SU-DHL-6 (cell line): ENCODE data around the gene EXOC6B.

Experiments
- H2AFZ ChIP-seq: fragments of 200-600 bp; sonication (generic); 2 replicates; pipeline ENCODE4 v1.6.1; 2014; ENCODE audit warnings: low read depth, mild to moderate bottlenecking, moderate library complexity, mixed read lengths, antibody characterized with exemption, low read length; ENCODE audit not compliant: severe bottlenecking
- H3F3A ChIP-seq: fragments of 200-600 bp; shearing (Covaris generic); 2 replicates; pipeline ENCODE4 v1.6.0; 2016; ENCODE audit warnings: antibody characterized with exemption, mild to moderate bottlenecking; ENCODE audit not compliant: insufficient read depth
- H3K27ac ChIP-seq: fragments of 200-600 bp; sonication (generic); 2 replicates; pipeline ENCODE4 v1.5.1; 2016; ENCODE audit warnings: low read depth, mild to moderate bottlenecking, low read length, moderate library complexity, mixed read lengths
- H3K27me3 ChIP-seq: fragments of 200-600 bp; sonication (generic), shearing (Covaris generic); 2 replicates; pipeline ENCODE4 v1.6.0; 2014; ENCODE audit warnings: mild to moderate bottlenecking, low read length
- H3K36me3 ChIP-seq: fragments of 200-600 bp; sonication (generic); 2 replicates; pipeline ENCODE4 v1.6.1; 2014; ENCODE audit warnings: mild to moderate bottlenecking, low read length, mixed read lengths
- H3K4me2 ChIP-seq: fragments of 300-600, 200-600 bp; shearing (Covaris generic), sonication (generic); 2 replicates; pipeline ENCODE4 v1.6.0; 2014; ENCODE audit warnings: low read length, low read depth, mild to moderate bottlenecking; ENCODE audit not compliant: poor library complexity, severe bottlenecking
- H3K4me3 ChIP-seq: fragments of 200-600 bp; sonication (generic); 2 replicates; pipeline ENCODE4 v1.5.1; 2014; ENCODE audit warnings: antibody characterized with exemption, low read length, mild to moderate bottlenecking, mixed read lengths; ENCODE audit not compliant: insufficient read depth, poor library complexity, severe bottlenecking
- H3K79me2 ChIP-seq: fragments of 200-600 bp; sonication (generic); 2 replicates; pipeline ENCODE4 v1.6.1; 2014; ENCODE audit warnings: mild to moderate bottlenecking, low read length, moderate library complexity; ENCODE audit not compliant: insufficient read depth
- H3K9ac ChIP-seq: fragments of 200-600 bp; sonication (generic); 2 replicates; pipeline ENCODE4 v1.7.0; 2014; ENCODE audit warnings: mild to moderate bottlenecking, low read length
- H3K9me2 ChIP-seq: fragments of 200-600 bp; sonication (generic); replicated peaks from 2 replicates; pipeline ENCODE4 v1.6.1; 2014; ENCODE audit warnings: low read length; ENCODE audit not compliant: insufficient read depth
- H3K9me3 ChIP-seq: fragments of 200-600 bp; sonication (generic); 2 replicates; pipeline ENCODE4 v1.6.1; 2014; ENCODE audit warnings: low read length, mixed read lengths; ENCODE audit not compliant: insufficient read depth
- H4K20me1 ChIP-seq: fragments of 200-600 bp; sonication (generic); 2 replicates; pipeline ENCODE4 v1.6.1; 2014; ENCODE audit warnings: low read depth, mild to moderate bottlenecking, antibody characterized with exemption, low read length, moderate library complexity, mixed read lengths
- EZH2phosphoT487 ChIP-seq: fragments of 200-600 bp; sonication (generic), shearing (Covaris generic); conservative IDR thresholded peaks from 2 replicates; pipeline ENCODE4 v1.6.1; 2018; ENCODE audit warnings: mild to moderate bottlenecking, antibody characterized with exemption, low read length, moderate library complexity, mixed read lengths
- TF ChIP-seq, protein P1 (sequence below): fragments of 200-600 bp; sonication (generic); IDR thresholded peaks from one replicate; pipeline ENCODE4 v1.5.1; 2017; ENCODE audit warnings: antibody characterized with exemption, mild to moderate bottlenecking, low read length, moderate library complexity; ENCODE audit not compliant: insufficient read depth, poor library complexity, severe bottlenecking

EXOC6B gene

DNA sequence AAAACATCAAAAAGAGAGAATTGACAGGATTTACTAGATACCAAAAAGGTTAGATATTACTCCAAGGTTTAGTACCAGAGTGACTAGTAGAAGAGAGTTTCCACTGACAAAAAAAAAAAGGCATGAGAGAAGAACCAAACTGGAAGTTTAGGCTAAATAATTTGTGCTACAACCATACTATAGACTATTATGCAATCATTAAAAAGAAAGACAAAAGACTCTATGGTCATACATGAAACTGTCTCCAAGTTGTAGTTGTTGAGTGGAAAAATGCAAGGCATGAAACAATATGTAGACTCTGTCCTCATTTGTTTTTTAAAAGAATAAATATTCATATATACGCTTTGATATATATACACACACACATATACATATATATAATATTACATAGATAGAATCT lies 1.7 kb upstream of the EXOC6B start:
- Histone ChIP-seq H3K9me3 (no peaks in the 10 kb centered on the region), H4K20me1 (no peaks in the 10 kb centered on the region), H3K27ac (no peak overlapping the region), H3K9ac (no peak overlapping the region), H3K4me3 (no peak overlapping the region), H3K9me2 (no peaks in the 10 kb centered on the region), H3K36me3 (no peaks in the 10 kb centered on the region), H3K4me2 (no peak overlapping the region), H2AFZ (no peak overlapping the region), H3K27me3 (no peaks in the 10 kb centered on the region), H3F3A (no peaks in the 10 kb centered on the region), H3K79me2 (no peaks in the 10 kb centered on the region)
- TF ChIP-seq EZH2phosphoT487 = no peak
- TF ChIP-seq, protein P1, sequence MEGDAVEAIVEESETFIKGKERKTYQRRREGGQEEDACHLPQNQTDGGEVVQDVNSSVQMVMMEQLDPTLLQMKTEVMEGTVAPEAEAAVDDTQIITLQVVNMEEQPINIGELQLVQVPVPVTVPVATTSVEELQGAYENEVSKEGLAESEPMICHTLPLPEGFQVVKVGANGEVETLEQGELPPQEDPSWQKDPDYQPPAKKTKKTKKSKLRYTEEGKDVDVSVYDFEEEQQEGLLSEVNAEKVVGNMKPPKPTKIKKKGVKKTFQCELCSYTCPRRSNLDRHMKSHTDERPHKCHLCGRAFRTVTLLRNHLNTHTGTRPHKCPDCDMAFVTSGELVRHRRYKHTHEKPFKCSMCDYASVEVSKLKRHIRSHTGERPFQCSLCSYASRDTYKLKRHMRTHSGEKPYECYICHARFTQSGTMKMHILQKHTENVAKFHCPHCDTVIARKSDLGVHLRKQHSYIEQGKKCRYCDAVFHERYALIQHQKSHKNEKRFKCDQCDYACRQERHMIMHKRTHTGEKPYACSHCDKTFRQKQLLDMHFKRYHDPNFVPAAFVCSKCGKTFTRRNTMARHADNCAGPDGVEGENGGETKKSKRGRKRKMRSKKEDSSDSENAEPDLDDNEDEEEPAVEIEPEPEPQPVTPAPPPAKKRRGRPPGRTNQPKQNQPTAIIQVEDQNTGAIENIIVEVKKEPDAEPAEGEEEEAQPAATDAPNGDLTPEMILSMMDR = no peak

DNA sequence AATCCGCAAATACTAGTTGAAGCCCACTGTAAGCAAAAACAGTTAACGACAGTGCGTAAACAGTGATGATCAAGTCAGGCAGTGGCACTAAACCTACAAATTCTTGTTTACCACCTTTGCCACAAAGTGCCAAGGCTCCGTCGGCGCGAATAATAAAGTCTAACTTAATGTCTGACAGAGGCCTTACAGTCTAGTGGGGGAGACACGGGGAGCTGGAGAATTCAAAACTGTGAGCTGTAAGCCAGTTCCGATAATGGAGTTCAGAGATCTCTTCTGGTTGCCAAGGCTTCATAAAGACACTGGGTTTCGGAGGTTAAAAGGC lies 284 bp upstream of the EXOC6B start:
- Histone ChIP-seq H3K27me3 (no peaks in the 10 kb centered on the region), H3F3A (no peaks in the 10 kb centered on the region), H3K9me2 (no peaks in the 10 kb centered on the region), H3K9ac (no peak overlapping the region), H3K9me3 (no peaks in the 10 kb centered on the region), H3K27ac (no peak overlapping the region), H4K20me1 (no peaks in the 10 kb centered on the region), H2AFZ (no peak overlapping the region), H3K4me2 (no peak overlapping the region), H3K36me3 (no peaks in the 10 kb centered on the region), H3K79me2 (no peaks in the 10 kb centered on the region), H3K4me3 (no peak overlapping the region)
- TF ChIP-seq, protein P1 = no peak
- TF ChIP-seq EZH2phosphoT487 = no peak

DNA sequence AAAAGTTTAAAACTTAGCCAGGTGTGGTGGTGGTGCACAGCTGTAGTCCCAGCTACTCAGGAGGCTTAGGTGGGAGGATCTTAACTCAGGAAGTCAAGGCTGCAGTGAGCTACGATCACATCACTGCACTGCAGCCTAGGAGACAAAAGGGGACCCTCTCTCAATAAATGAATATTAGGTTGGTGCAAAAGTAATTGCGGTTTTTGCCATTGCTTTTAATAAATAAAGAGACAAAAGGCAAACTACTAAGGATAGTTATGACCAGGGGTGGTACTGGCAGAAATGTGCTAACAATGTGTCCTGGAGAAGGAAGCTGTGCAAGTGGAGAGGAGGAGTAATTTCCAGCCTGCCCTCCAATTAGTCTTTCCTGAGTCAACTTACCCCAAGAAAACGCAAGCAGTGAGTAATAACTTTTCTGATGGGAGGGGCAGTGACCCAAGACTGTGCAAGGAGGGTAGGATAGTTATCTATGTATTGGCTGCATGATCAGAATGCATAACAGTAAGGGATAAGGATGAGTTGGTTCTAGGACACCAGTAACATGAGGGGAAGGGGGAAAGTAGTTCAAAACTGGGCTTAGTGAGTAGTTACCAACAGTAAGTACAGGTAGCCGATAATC lies 1.5 kb downstream of the EXOC6B start:
- H3K79me2 ChIP-seq = no peaks in the 10 kb centered on the region
- H3K27ac ChIP-seq = no peak overlapping the region
- H4K20me1 ChIP-seq = no peaks in the 10 kb centered on the region
- no peaks in the 10 kb centered on the region for H3F3A ChIP-seq
- no peak overlapping the region for H2AFZ ChIP-seq
- H3K9me3 ChIP-seq = no peaks in the 10 kb centered on the region
- no peaks in the 10 kb centered on the region for H3K27me3 ChIP-seq
- no peaks in the 10 kb centered on the region for H3K36me3 ChIP-seq
- H3K9me2 ChIP-seq = no peaks in the 10 kb centered on the region
- no peak overlapping the region for H3K9ac ChIP-seq
- TF ChIP-seq, protein P1 = no peak
- TF ChIP-seq EZH2phosphoT487 = no peak
- H3K4me3 ChIP-seq = no peak overlapping the region
- H3K4me2 ChIP-seq = no peak overlapping the region
